Measurements from ENCODE around the gene ZSCAN23. TPM values are rescaled to one million over a fixed set of nuclear protein-coding genes. Genes with fewer than 3 reads are reported as not detected.

The ZSCAN23 gene
- total RNA-seq, 2 experiments from 2014 or later, result 1.3 to 2.9 TPM

GRCh38 chr6:28390688-28391087 lies 52.6 kb downstream of the ZSCAN23 start:
- ATAC-seq (ENCODE audit: low read depth) (no peak), DNase-seq (no peak)
- peaks cover 26% of the 10 kb centered on the region for H3K4me1 Mint-ChIP-seq
- no peak overlapping the region for H3K4me3 Mint-ChIP-seq
- peaks cover 19% of the 10 kb centered on the region for H3K9me3 Mint-ChIP-seq
- H3K36me3 Mint-ChIP-seq, result peaks cover 89% of the 10 kb centered on the region
- H3K27me3 Mint-ChIP-seq, result no peaks in the 10 kb centered on the region
- POLR2A ChIA-PET, result no interaction called here
- no peak overlapping the region for H3K27ac Mint-ChIP-seq

- no peak overlapping the region for H3K27ac Mint-ChIP-seq
- H3K9me3 Mint-ChIP-seq, result peaks cover 13% of the 10 kb centered on the region
- H3K4me1 Mint-ChIP-seq, result peaks cover 19% of the 10 kb centered on the region
- no peak overlapping the region for H3K4me3 Mint-ChIP-seq
- ATAC-seq (ENCODE audit: low read depth), result no peak
- POLR2A ChIA-PET, result interaction anchor here (0.7 to 2.1 kb wide), 2 partner anchors 59 to 518 kb away, joined by 3 to 5 read pairs; partner anchors contain the start of gene ZSCAN23
- peaks cover 93% of the 10 kb centered on the region for H3K36me3 Mint-ChIP-seq
- no peaks in the 10 kb centered on the region for H3K27me3 Mint-ChIP-seq
- DNase-seq, result no peak
Observed at GRCh38 chr6:28384143-28384533, 59.2 kb downstream of the ZSCAN23 start.

DNA sequence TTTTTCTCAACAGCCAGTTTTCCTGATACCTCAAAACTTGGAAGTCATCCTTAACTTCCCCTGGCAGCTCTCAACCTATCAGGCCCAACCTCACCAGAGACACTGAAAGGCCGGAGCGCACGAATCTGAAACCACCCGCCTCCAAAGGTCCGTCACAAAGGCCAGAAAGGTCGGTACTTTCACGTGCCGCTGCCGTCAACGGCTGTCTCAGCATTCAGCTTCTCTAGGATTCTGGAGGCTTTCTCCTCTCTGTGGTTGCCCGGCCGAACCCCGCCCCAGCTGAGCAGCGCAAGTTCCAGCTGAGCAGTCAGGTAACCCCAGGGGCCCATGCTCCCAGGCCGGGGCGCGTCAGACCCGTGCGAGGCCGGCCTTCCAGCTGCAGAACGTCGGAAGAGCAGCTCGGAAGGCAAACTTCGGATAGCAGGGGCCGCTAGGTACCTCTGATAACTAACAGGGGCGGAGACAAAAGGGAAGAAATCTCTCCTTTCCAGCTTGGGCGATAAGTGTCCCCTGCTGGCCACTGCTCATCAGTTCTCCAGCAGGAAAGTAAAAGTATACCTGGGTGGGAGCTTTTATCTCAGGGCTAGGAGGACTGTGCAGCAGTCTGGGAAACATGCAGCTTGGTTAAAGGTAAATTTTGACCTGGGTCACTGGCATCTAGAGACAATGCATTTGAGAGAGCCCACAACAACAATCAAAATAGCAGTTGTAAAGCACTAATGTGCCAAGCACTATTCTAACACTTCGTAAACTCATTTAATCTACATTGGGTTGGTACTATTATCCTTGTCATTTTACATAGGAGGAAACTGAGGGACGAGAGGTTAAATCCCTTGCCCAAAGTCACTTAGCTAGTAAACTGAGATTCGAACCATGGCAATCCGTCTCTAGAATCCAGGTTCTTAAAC lies 59.8 kb downstream of the ZSCAN23 start:
- POLR2A ChIA-PET, result interaction anchor here (0.7 to 2.1 kb wide), 2 partner anchors 60 to 517 kb away, joined by 3 to 5 read pairs; partner anchors contain the start of gene ZSCAN23
- peak; percentile 36 for ATAC-seq (ENCODE audit: low read depth)
- Mint-ChIP-seq H3K27ac (peak overlapping the region; percentile 13), H3K27me3 (no peaks in the 10 kb centered on the region), H3K36me3 (peaks cover 89% of the 10 kb centered on the region), H3K9me3 (peaks cover 13% of the 10 kb centered on the region), H3K4me1 (peaks cover 16% of the 10 kb centered on the region), H3K4me3 (peak overlapping the region; percentile 55)
- peak; percentile 34 for DNase-seq

Other genes starting within 250 kb of the ZSCAN23 start
- gene ZSCAN9, start 218.2 kb downstream of the ZSCAN23 start, total RNA-seq, result 1 to 10 TPM; 9.0 to 9.7 TPM
- 10 to 100 TPM; 10.5 to 11.3 TPM for gene ZKSCAN4, start 191.2 kb downstream of the ZSCAN23 start, total RNA-seq
- gene NKAPL, start 184.2 kb downstream of the ZSCAN23 start, total RNA-seq, result not detected
- gene ZSCAN26, start 176.3 kb downstream of the ZSCAN23 start, total RNA-seq, result 10 to 100 TPM; 13.1 to 14.5 TPM
- gene PGBD1, start 161.9 kb downstream of the ZSCAN23 start, total RNA-seq, result 1 to 10 TPM; 3.4 to 3.9 TPM
- gene ZSCAN31, start 107.3 kb downstream of the ZSCAN23 start, total RNA-seq, result 1 to 10 TPM; 1.9 to 2.0 TPM
- gene ZKSCAN3, start 93.5 kb downstream of the ZSCAN23 start, total RNA-seq, result 1 to 10 TPM; 7.0 to 7.6 TPM
- 10 to 100 TPM; 13.9 to 15.0 TPM for gene ZSCAN12, start 43.7 kb downstream of the ZSCAN23 start, total RNA-seq
- not detected for gene GPX6, start 72.3 kb upstream of the ZSCAN23 start, total RNA-seq
- gene GPX5, start 82.4 kb upstream of the ZSCAN23 start, total RNA-seq, result not detected

All from activated naive CD8-positive, alpha-beta T cell treated with anti-CD3 and anti-CD28 coated beads, Interleukin-2, amount 10 ng/mL, durations not matched to agents 7 days and 5 days (primary cell).